Measurements from ENCODE around the gene PLXNC1. TPM values are rescaled to one million over a fixed set of nuclear protein-coding genes. Genes with fewer than 3 reads are reported as not detected.

PLXNC1 gene
- total and polyA plus RNA-seq, 2 donors (not counting 1 experiment from before 2014, with no cell fraction given): 15.1 to 86.9 TPM

DNA sequence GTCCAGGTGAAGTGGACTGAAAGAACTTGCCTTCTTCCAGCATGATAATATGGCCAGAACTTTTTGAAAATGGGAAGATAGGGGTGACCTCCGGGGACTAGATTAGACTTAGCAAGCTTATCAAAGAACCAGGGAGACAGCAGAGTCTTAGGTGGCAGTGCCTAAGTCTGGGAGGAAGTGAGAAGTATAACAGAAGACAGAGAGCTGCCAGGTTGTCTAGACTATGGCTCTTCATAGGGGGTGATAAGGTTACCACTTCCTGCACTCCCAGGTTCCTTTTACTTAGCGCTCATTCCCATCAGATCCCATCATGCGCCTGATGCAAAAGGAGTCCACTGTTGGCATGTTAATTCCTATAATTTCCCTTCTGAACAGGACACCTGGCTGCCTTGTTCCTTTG, 69.9 kb downstream of the PLXNC1 start:
- Histone ChIP-seq H3K27me3 (ENCODE audit: control insufficient read depth, insufficient read depth, low read length) (no peaks in the 10 kb centered on the region), H3K36me3 (ENCODE audit: control insufficient read depth, insufficient read depth, low read length) (no peaks in the 10 kb centered on the region), H2AFZ (ENCODE audit: low read length) (no peak overlapping the region), H3K9me3 (ENCODE audit: control insufficient read depth, insufficient read depth, low read depth, low read length) (no peaks in the 10 kb centered on the region), H3K9ac (ENCODE audit: insufficient read depth, low read length) (no peak overlapping the region), H3K27ac (ENCODE audit: insufficient read depth, low read length) (no peak overlapping the region), H3K4me2 (ENCODE audit: extremely low read depth, insufficient read depth, low read length) (no peak overlapping the region), H3K79me2 (ENCODE audit: control insufficient read depth, insufficient read depth, low read length) (no peaks in the 10 kb centered on the region), H3K4me1 (ENCODE audit: control insufficient read depth, extremely low read depth, insufficient read depth, low read length) (no peaks in the 10 kb centered on the region), H3K4me3 (replicated peaks in 1 of 4; ENCODE audit: control extremely low read depth in 1 of 4, insufficient read depth in 1 of 4, low read depth in 3 of 4, low read length in 4 of 4) (no peak overlapping the region), H4K20me1 (ENCODE audit: control insufficient read depth, extremely low read depth, insufficient read depth, low read length) (no peaks in the 10 kb centered on the region)
- TF ChIP-seq EZH2 (IDR thresholded peaks at IDR 0.05; ENCODE audit: low read length, missing control alignments): no peak
- TF ChIP-seq, protein P1, sequence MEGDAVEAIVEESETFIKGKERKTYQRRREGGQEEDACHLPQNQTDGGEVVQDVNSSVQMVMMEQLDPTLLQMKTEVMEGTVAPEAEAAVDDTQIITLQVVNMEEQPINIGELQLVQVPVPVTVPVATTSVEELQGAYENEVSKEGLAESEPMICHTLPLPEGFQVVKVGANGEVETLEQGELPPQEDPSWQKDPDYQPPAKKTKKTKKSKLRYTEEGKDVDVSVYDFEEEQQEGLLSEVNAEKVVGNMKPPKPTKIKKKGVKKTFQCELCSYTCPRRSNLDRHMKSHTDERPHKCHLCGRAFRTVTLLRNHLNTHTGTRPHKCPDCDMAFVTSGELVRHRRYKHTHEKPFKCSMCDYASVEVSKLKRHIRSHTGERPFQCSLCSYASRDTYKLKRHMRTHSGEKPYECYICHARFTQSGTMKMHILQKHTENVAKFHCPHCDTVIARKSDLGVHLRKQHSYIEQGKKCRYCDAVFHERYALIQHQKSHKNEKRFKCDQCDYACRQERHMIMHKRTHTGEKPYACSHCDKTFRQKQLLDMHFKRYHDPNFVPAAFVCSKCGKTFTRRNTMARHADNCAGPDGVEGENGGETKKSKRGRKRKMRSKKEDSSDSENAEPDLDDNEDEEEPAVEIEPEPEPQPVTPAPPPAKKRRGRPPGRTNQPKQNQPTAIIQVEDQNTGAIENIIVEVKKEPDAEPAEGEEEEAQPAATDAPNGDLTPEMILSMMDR (conservative IDR thresholded peaks at IDR 0.05 in 1 of 2, IDR thresholded peaks at IDR 0.05 in 1 of 2; ENCODE audit: low read depth in 1 of 2, low read length in 2 of 2): no peak
- DNase-seq (ENCODE audit: low read depth in 2 of 2): no peak

DNA sequence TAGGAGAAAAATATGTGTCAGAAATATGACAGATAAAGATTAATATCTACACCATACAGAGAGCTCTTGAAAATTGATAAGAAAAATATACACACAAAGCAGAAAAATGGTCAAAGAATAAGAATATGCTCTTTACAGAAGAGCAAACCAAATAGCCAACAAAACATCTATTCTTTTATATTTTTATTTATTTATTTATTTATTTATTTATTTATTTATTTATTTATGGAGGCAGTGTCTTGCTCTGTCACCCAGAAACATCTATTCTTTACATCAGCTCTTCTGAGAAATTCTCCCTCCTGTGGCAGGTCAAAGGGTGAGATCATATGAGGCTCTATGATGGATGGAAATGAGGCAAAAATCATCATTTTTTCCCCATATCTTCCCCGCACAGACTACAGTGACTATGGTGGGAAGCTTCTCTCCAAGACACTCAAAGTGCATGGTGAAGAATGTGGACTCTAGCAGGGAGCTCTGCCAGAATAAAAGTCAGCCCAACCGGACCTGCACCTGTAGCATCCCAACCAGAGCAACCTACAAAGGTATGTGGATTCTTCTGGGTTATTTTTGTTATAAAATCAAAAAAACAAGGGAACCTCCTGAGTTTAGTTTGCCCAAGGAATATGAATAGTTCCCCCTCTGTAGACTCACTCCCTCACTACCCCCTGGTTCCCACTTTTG, 71.4 kb downstream of the PLXNC1 start:
- Histone ChIP-seq H3K9me3 (ENCODE audit: control insufficient read depth, insufficient read depth, low read depth, low read length) (no peaks in the 10 kb centered on the region), H3K79me2 (ENCODE audit: control insufficient read depth, insufficient read depth, low read length) (no peaks in the 10 kb centered on the region), H3K4me1 (ENCODE audit: control insufficient read depth, extremely low read depth, insufficient read depth, low read length) (no peaks in the 10 kb centered on the region), H3K36me3 (ENCODE audit: control insufficient read depth, insufficient read depth, low read length) (no peaks in the 10 kb centered on the region), H3K27me3 (ENCODE audit: control insufficient read depth, insufficient read depth, low read length) (no peaks in the 10 kb centered on the region), H3K9ac (ENCODE audit: insufficient read depth, low read length) (no peak overlapping the region), H3K27ac (ENCODE audit: insufficient read depth, low read length) (no peak overlapping the region), H3K4me2 (ENCODE audit: extremely low read depth, insufficient read depth, low read length) (no peak overlapping the region), H2AFZ (ENCODE audit: low read length) (no peak overlapping the region), H3K4me3 (replicated peaks in 1 of 4; ENCODE audit: control extremely low read depth in 1 of 4, insufficient read depth in 1 of 4, low read depth in 3 of 4, low read length in 4 of 4) (no peak overlapping the region), H4K20me1 (ENCODE audit: control insufficient read depth, extremely low read depth, insufficient read depth, low read length) (no peaks in the 10 kb centered on the region)
- TF ChIP-seq, protein P1 (conservative IDR thresholded peaks at IDR 0.05 in 1 of 2, IDR thresholded peaks at IDR 0.05 in 1 of 2; ENCODE audit: low read depth in 1 of 2, low read length in 2 of 2): no peak
- no peak for TF ChIP-seq EZH2 (IDR thresholded peaks at IDR 0.05; ENCODE audit: low read length, missing control alignments)
- DNase-seq (ENCODE audit: low read depth in 2 of 2): no peak

DNA sequence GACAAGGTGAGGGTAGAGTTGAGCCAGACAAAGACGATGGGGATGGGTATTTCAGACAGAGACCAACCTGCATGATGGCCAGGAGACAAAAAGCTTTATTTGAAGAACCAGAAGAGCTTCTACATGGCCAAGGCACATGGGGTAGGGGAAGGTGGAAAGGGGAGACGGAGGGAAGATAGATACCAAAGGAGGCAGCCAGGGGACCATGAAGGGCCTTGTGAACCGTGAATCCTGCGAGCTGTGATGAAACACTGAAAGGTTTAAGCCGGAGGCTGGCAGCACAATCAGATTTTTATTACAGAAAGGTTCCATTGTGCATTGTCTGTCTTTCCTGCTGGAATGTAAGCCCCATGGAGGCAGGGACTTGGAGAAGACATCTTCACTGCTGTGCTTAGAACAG, 72.4 kb downstream of the PLXNC1 start:
- TF ChIP-seq EZH2 (IDR thresholded peaks at IDR 0.05; ENCODE audit: low read length, missing control alignments): no peak
- TF ChIP-seq, protein P1 (conservative IDR thresholded peaks at IDR 0.05 in 1 of 2, IDR thresholded peaks at IDR 0.05 in 1 of 2; ENCODE audit: low read depth in 1 of 2, low read length in 2 of 2): no peak
- H3K27ac ChIP-seq (ENCODE audit: insufficient read depth, low read length): no peak overlapping the region

More for the DNA sequence above, 72.4 kb downstream of the PLXNC1 start:
- no peaks in the 10 kb centered on the region for H3K9me3 ChIP-seq (ENCODE audit: control insufficient read depth, insufficient read depth, low read depth, low read length)
- no peaks in the 10 kb centered on the region for H3K4me1 ChIP-seq (ENCODE audit: control insufficient read depth, extremely low read depth, insufficient read depth, low read length)
- no peak for DNase-seq (ENCODE audit: low read depth in 2 of 2)
- no peak overlapping the region for H3K9ac ChIP-seq (ENCODE audit: insufficient read depth, low read length)
- H3K4me3 ChIP-seq (replicated peaks in 1 of 4; ENCODE audit: control extremely low read depth in 1 of 4, insufficient read depth in 1 of 4, low read depth in 3 of 4, low read length in 4 of 4): no peak overlapping the region
- no peak overlapping the region for H3K4me2 ChIP-seq (ENCODE audit: extremely low read depth, insufficient read depth, low read length)
- H4K20me1 ChIP-seq (ENCODE audit: control insufficient read depth, extremely low read depth, insufficient read depth, low read length): no peaks in the 10 kb centered on the region
- H3K27me3 ChIP-seq (ENCODE audit: control insufficient read depth, insufficient read depth, low read length): no peaks in the 10 kb centered on the region
- H3K79me2 ChIP-seq (ENCODE audit: control insufficient read depth, insufficient read depth, low read length): no peaks in the 10 kb centered on the region
- no peaks in the 10 kb centered on the region for H3K36me3 ChIP-seq (ENCODE audit: control insufficient read depth, insufficient read depth, low read length)
- no peak overlapping the region for H2AFZ ChIP-seq (ENCODE audit: low read length)

Data from fibroblast of lung (primary cell).